GM18507 (cell line): ENCODE data around the gene LYPD6B.
A peak's percentile ranks its signal among the peaks of the same experiment; 100 is the strongest.

Experiments used
- DNase-seq: peaks from one replicate; pipeline ENCODE4 v3.0.0; 2011; ENCODE audit warnings: low read depth; ENCODE audit not compliant: insufficient read length; ENCODE audit errors: extremely low spot score
- FAIRE-seq: peaks from 2 replicates; lab custom pipeline; 2011; peaks lifted over from hg19 to GRCh38; lab: Jason Lieb, UNC

The LYPD6B gene

GRCh38 chr2:149064856-149065630, 26.5 kb downstream of the LYPD6B start:
- no peak for FAIRE-seq
- no peak for DNase-seq

GRCh38 chr2:149068225-149068995, 29.9 kb downstream of the LYPD6B start:
- DNase-seq (no peak), FAIRE-seq (peak; percentile 18)

GRCh38 chr2:149068996-149069888, 30.7 kb downstream of the LYPD6B start:
- FAIRE-seq, result no peak
- DNase-seq, result no peak

GRCh38 chr2:149070681-149071320, 32.3 kb downstream of the LYPD6B start:
- no peak for DNase-seq
- FAIRE-seq, result no peak

- DNase-seq (no peak), FAIRE-seq (no peak)
Observed at GRCh38 chr2:149075105-149075504, 36.6 kb downstream of the LYPD6B start.

- FAIRE-seq (no peak), DNase-seq (no peak)
Observed at GRCh38 chr2:149075853-149076252, 37.4 kb downstream of the LYPD6B start.

- DNase-seq (no peak), FAIRE-seq (no peak)
Observed at GRCh38 chr2:149076863-149077412, 38.4 kb downstream of the LYPD6B start.

GRCh38 chr2:149077861-149078260, 39.4 kb downstream of the LYPD6B start:
- FAIRE-seq (no peak), DNase-seq (no peak)

- DNase-seq (no peak), FAIRE-seq (no peak)
Observed at GRCh38 chr2:149080099-149080498, 41.6 kb downstream of the LYPD6B start.

GRCh38 chr2:149080971-149081370, 42.5 kb downstream of the LYPD6B start:
- no peak for FAIRE-seq
- no peak for DNase-seq

GRCh38 chr2:149082079-149082478, 43.6 kb downstream of the LYPD6B start:
- no peak for DNase-seq
- no peak for FAIRE-seq

- FAIRE-seq, result no peak
Observed at GRCh38 chr2:149082735-149083134, 44.2 kb downstream of the LYPD6B start.

GRCh38 chr2:149084924-149085795, 46.7 kb downstream of the LYPD6B start:
- no peak for FAIRE-seq
- no peak for DNase-seq

More at GRCh38 chr2:149082735-149083134, 44.2 kb downstream of the LYPD6B start:
- no peak for DNase-seq

- FAIRE-seq (peak; percentile 35), DNase-seq (no peak)
Observed at GRCh38 chr2:149087751-149088150, 49.3 kb downstream of the LYPD6B start.

GRCh38 chr2:149089068-149089467, 50.6 kb downstream of the LYPD6B start:
- no peak for FAIRE-seq
- DNase-seq, result no peak

- no peak for DNase-seq
- FAIRE-seq, result no peak
Observed at GRCh38 chr2:149090706-149091105, 52.2 kb downstream of the LYPD6B start.

- DNase-seq, result no peak
- no peak for FAIRE-seq
Observed at GRCh38 chr2:149093579-149093978, 55.1 kb downstream of the LYPD6B start.
